ENCODE measurements around the gene MYADML2. TPM values are rescaled to one million over a fixed set of nuclear protein-coding genes. Genes with fewer than 3 reads are reported as not detected.
A peak's percentile ranks its signal among the peaks of the same experiment; 100 is the strongest.

The MYADML2 gene, protein sequence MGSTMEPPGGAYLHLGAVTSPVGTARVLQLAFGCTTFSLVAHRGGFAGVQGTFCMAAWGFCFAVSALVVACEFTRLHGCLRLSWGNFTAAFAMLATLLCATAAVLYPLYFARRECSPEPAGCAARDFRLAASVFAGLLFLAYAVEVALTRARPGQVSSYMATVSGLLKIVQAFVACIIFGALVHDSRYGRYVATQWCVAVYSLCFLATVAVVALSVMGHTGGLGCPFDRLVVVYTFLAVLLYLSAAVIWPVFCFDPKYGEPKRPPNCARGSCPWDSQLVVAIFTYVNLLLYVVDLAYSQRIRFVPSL
- total RNA-seq = not detected

DNA sequence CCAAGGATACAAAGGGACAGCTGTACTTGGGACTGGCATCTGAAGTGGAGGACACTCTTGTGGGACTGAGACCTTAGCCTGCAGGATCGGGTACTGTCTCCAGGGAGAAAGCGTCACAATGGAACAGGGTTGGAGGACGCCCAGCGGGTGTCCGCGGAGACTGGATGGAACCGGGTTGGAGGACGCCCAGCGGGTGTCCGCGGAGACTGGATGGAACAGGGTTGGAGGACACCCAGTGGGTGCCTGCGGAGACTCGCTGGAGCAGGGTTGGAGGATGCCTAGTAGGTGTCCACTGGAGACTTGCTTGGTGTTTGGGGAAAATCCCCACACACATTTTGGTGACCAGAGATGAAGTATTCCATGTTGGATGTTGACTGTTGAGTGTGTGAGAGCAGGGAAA, at the start of gene MYADML2:
Gene MYADML2 (minus strand): TSS at position 45 of the 400 bp plus-strand sequence. CDS start 5,492 bp downstream, outside the sequence.
- Mint-ChIP-seq H3K9me3 (no peaks in the 10 kb centered on the region), H3K4me3 (no peak within 1 kb of the TSS), H3K27ac (no peak within 1 kb of the TSS), H3K4me1 (no peaks in the 10 kb centered on the region), H3K27me3 (no peaks in the 10 kb centered on the region), H3K36me3 (ENCODE audit: low read depth) (no peaks in the 10 kb centered on the region)
- no peak for ATAC-seq (replicated peaks)

DNA sequence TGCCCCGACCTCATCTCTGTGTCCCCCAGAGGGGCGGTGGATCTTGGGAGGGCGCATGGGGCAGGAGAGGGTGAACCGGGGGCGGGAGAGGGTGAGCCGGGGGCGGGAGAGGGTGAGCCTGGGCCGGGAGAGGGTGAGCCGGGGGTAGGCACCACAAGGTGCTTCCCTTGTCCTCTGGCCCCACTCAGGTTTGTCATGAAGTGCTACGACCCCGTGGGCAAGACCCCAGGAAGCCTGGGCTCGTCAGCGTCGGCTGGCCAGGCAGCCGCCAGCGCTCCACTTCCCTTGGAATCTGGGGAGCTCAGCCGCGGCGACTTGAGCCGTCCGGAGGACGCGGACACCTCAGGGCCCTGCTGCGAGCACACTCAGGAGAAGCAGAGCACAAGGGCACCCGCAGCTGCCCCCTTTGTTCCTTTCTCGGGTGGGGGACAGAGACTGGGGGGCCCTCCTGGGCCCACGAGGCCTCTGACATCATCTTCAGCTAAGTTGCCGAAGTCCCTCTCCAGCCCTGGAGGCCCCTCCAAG, 49.3 kb upstream of the MYADML2 start:
- ATAC-seq (replicated peaks) = no peak
- Mint-ChIP-seq H3K4me3 (no peak overlapping the region), H3K27ac (no peak overlapping the region), H3K36me3 (ENCODE audit: low read depth) (no peaks in the 10 kb centered on the region), H3K9me3 (no peaks in the 10 kb centered on the region), H3K27me3 (no peaks in the 10 kb centered on the region), H3K4me1 (no peaks in the 10 kb centered on the region)

DNA sequence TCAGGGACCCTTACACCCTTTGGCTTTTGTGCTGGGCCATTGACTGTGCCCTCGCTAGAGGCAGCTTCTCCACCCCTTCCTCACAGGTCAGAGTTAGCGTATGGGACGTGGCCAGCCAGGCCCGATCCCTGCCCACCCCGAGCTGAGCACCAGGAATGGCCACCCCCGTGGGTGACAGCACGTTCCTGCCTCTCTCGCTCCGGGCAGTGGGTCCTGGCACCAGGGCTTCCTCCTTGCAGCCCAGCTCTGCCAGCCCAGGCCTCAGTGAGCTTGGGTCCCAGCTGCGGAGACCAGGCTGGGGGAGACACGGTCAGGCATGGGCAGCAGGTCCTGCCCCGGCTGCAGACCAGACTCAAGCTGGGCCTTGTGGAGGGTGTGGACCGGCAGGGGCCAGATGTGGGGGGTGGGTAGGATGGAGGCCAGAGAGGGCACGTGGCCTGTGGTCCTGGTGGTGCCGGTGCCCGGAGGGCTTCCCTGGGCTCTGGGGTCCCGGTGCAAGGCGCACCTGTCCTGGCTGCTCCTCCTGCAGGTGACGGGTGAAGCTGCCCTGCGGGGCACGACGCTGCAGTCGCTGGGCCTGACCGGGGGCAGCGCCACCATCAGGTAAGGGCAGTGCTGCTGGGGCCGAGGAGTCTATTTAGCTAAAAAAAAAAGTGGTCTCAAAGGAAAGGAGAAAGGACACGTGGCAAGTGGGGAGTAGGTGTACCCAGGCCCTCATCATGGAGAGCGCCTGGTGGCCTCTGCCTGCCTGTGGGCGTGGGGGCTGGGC, 48.6 kb upstream of the MYADML2 start:
- ATAC-seq (replicated peaks) = no peak
- H3K9me3 Mint-ChIP-seq = no peaks in the 10 kb centered on the region
- H3K4me3 Mint-ChIP-seq = no peak overlapping the region
- H3K27ac Mint-ChIP-seq = no peak overlapping the region
- no peaks in the 10 kb centered on the region for H3K36me3 Mint-ChIP-seq (ENCODE audit: low read depth)
- peaks cover under 1% of the 10 kb centered on the region for H3K4me1 Mint-ChIP-seq
- H3K27me3 Mint-ChIP-seq = no peaks in the 10 kb centered on the region

DNA sequence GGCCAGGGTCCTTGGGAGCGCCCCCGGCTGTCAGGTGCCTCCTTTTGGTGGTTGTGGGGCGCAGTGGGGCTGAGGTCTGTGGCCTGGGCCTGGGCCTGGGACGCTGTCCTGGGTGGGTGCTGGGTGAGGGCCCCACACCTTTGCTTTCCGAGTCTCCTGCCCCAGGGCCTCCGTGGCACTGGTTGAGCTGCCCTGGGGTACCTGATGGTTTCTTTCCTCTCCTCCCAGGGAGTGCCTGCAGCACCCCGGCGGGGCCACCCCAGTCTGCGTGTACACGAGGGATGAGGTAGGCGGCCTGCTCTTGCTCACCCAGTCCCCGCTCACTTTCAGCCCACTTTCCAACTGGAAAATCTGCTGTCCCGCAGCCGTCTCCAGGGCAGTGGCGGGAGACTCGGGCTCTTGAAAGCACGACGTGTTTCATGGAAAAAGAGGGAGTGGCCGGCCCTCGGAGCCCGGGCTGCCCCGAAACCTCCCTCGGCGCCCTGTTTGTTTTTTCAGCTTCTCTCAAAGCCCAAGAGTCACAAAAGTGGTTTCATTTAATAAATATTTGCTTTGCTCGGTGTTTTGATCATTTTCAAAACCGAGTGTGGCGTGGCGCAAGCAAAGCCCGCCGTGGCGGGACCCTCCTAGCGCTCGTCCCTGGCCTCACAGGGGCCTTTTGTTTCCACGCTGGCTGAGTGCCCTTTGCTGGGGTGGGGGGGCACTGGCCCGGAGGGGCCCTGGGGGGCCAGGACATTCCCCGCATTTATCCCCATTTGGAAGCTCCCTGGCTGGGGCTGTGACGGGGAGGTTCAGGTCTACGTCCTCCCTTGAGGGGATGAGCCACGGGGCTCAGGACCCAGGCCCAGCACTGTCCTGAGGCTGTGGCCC, 47.8 kb upstream of the MYADML2 start:
- no peaks in the 10 kb centered on the region for H3K36me3 Mint-ChIP-seq (ENCODE audit: low read depth)
- H3K4me1 Mint-ChIP-seq = peaks cover 4% of the 10 kb centered on the region
- H3K27me3 Mint-ChIP-seq = no peaks in the 10 kb centered on the region
- no peaks in the 10 kb centered on the region for H3K9me3 Mint-ChIP-seq
- H3K4me3 Mint-ChIP-seq = no peak overlapping the region
- ATAC-seq (replicated peaks) = no peak
- H3K27ac Mint-ChIP-seq = no peak overlapping the region

DNA sequence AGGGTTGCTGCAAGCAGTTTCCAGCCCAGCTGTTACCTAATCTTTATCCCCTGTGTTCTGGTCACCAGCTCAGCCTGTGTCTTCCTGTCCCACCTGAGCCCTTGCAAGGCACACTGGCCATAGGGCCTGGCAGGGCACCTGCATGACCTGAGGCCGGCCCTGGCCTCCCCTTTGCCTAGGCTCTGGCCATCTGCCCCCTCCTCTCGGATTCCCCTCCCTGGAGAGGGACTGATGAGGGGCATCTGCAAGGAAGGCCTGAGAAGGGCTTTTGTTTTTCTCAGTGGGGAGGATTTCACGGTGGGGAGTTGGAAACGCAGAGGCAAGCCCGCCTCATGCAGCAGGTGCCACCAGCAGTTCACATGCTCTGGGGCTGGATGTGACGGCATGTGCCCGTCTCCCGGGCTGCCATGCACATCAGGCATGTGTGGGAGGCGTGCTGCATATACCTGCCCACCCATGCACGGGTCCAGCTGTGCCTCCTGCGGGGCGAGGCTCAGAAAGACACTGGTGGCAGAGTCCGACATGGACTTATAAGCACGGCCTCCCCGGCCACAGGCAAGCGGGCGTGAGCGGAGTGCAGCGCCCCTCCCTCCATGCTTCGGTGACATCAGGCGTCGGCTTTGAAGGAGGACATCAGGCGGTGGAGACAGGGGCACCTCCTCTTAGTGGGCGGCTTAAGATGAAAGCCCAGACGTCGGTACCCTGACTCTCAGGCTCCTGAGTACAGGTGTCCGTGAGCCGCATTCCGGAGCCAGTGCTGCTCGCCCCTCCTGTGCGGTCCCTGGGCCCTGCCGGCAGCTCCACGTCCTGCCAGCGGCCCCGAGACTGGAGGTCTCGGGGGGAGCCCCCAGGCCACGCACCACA, 46.9 kb upstream of the MYADML2 start:
- no peak overlapping the region for H3K4me3 Mint-ChIP-seq
- no peaks in the 10 kb centered on the region for H3K36me3 Mint-ChIP-seq (ENCODE audit: low read depth)
- peaks cover 4% of the 10 kb centered on the region for H3K4me1 Mint-ChIP-seq
- no peaks in the 10 kb centered on the region for H3K9me3 Mint-ChIP-seq
- H3K27me3 Mint-ChIP-seq = no peaks in the 10 kb centered on the region
- no peak overlapping the region for H3K27ac Mint-ChIP-seq
- ATAC-seq (replicated peaks) = no peak

DNA sequence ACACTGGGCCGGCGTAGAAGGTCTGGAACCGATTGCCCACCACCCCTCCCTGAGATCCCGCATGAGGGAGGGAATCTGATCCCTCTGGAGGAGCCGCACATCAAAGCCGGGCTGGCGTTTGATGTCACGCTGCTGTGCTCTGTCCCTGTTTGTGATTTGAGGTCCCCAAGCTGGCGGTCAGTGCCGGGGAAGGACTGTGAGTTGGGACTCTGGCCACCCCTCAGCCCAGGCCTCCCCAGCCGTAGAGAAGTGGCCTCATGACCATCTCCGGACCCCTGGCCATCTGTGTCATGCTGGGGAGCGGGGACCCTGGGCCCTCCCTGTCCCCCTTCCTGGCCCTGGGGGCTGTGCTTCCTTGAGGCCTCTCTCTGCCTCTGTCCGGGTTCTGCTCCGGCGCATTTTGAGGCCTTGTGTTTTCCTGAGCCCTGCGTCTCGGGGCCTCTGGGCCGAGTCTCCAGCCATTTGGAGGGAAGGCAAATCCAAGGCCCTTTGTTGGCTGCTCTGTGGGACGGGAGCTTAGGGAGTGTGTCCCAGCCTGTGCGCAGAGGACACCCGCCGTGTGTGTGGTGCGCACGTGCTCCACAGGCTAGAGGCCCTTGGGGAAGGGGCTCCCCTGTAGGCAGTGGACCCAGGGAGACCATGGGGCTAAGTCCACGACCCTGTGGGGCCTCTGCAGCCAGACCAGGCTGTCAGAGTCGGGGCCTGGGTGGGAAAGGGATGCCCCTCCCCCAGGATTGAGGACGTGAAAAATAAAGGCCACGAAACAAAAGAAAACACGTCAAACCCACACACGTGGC, 45.5 kb upstream of the MYADML2 start:
- H3K27me3 Mint-ChIP-seq = no peaks in the 10 kb centered on the region
- H3K4me3 Mint-ChIP-seq = no peak overlapping the region
- no peak for ATAC-seq (replicated peaks)
- no peaks in the 10 kb centered on the region for H3K36me3 Mint-ChIP-seq (ENCODE audit: low read depth)
- H3K4me1 Mint-ChIP-seq = peaks cover 4% of the 10 kb centered on the region
- H3K9me3 Mint-ChIP-seq = no peaks in the 10 kb centered on the region
- H3K27ac Mint-ChIP-seq = no peak overlapping the region

DNA sequence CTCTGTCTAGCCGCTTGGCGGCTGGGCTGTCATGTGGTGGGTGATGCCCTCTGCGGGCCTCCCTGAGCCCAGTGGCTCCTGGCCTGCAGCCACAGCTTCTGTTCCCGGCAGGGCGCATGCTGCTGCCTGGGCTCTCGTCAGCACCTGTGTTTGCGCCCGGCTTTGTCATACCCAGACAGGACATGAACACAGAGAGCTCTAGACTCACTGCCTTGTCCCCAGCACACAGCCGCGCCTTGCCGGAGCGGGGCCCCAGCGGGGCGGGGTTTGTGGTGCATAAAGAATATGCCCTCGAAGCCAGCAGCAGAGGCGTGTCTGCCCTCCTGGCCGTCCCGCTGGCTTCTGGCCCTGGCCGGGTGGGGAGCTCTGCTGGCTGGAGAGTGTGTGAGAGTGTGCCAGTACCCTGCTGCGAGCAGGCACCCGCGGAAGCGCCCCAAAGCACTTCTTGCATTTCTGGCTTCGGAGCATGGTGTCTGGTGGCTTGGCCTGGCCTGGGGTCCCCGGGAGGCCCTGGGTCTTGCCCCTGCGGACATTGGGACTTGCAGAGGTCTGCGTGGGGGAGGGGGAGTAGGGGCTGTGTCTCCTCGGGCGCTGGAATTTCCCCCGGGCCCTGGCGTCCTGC, 44.8 kb upstream of the MYADML2 start:
- no peaks in the 10 kb centered on the region for H3K9me3 Mint-ChIP-seq
- peaks cover 4% of the 10 kb centered on the region for H3K4me1 Mint-ChIP-seq
- H3K36me3 Mint-ChIP-seq (ENCODE audit: low read depth) = peaks cover under 1% of the 10 kb centered on the region

DNA sequence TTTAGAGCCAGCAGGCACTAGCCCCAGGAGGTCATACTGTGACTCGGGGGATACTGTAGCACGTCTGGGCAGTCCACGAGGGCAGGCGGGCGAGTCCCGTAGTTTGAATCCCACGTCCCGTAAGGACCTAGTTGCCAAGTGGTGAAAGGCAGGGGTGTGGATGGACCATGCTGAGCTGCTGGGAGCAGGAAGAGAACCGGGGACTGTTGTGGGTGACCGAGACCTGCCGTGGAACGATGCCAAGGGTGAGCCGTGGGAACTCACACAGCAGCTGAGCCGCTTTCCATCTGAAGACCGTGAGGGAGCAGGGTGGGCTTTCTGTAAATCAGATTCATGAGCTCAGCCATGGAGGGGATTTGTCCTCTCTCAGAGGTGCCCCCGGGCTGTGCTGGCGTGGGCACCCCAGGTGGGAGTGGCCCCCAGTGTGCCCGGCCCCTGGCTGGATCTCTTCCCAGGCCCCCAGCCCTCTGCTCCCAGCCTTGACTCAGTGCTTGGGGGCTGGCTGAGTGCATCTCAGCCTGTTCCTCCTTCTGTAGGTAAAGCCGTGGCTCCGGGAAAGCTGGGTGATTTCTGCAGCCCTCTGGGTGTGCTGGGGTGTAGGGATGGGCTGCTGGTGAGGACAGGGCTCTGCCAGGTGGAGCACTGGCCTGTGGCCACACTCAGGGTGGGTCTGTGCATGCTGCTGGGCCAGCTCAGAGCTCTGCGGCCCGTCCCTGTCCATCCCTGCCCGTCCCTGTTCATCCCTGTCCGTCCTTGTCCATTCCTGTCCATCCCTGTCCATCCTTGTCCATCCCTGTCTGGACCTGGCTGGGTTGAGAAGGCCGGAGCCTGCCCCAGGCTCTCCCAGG, 44.0 kb upstream of the MYADML2 start:
- Mint-ChIP-seq H3K4me3 (no peak overlapping the region), H3K27me3 (no peaks in the 10 kb centered on the region), H3K9me3 (no peaks in the 10 kb centered on the region), H3K27ac (peak overlapping the region; percentile 58), H3K36me3 (ENCODE audit: low read depth) (peaks cover 8% of the 10 kb centered on the region), H3K4me1 (peaks cover 4% of the 10 kb centered on the region)
- ATAC-seq (replicated peaks) = no peak

More for the DNA sequence above, 44.8 kb upstream of the MYADML2 start:
- ATAC-seq (replicated peaks) = no peak
- Mint-ChIP-seq H3K27ac (no peak overlapping the region), H3K27me3 (no peaks in the 10 kb centered on the region), H3K4me3 (no peak overlapping the region)

DNA sequence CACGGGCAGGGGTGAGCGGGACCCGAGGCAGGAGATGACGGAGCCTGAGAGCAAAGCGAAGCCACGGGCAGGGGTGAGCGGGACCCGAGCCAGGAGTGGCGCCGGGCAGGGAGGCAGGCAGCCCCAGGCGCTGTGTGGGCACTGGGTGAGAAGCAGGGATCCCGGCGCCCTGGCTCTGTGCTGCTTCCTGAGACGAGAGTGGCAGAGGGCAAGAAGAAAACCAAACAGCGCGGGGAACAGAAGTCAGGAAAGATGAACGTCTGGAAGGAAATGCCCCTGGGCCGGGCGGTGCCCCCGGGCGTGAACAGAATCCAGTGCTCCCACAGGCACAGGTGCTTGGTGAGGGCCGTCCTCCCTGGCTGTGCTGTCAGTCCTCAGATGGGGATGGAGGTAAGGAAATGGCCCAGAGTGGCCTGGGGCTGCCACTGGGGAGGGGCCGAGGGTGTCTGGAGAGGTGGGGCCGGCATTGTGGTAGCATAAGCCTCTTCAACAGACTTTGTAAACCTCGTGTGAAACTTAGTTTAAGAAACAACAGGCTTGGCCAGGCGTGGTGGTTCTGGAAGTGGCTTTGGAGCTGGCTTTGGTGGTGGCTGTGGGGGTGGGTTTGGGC, 40.2 kb upstream of the MYADML2 start:
- peaks cover 10% of the 10 kb centered on the region for H3K4me1 Mint-ChIP-seq
- H3K4me3 Mint-ChIP-seq = no peak overlapping the region
- H3K36me3 Mint-ChIP-seq (ENCODE audit: low read depth) = peaks cover 35% of the 10 kb centered on the region
- H3K27ac Mint-ChIP-seq = no peak overlapping the region
- no peaks in the 10 kb centered on the region for H3K27me3 Mint-ChIP-seq
- ATAC-seq (replicated peaks) = no peak
- no peaks in the 10 kb centered on the region for H3K9me3 Mint-ChIP-seq

DNA sequence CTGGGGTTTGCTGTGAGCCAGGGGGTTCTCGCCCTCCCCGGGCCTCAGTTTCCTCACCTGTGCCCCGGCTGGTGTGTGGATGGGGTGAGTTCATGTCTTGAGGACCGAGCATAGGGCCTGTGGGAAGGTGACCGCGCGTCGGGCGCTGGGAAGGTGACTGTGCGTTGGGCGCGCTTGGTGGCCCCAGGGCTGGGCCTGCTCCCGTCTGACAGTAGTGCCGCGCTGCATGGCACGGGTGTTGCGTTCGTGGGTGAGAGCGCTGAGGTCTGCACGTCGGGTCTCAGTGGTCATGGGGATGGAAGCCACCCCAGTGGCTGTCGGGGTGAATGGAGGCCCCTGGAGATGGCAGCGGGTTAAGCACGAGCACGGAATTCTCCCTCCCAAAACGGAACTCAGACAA, 39.6 kb upstream of the MYADML2 start:
- Mint-ChIP-seq H3K4me1 (peaks cover 10% of the 10 kb centered on the region), H3K27me3 (no peaks in the 10 kb centered on the region)
- ATAC-seq (replicated peaks) = no peak

DNA sequence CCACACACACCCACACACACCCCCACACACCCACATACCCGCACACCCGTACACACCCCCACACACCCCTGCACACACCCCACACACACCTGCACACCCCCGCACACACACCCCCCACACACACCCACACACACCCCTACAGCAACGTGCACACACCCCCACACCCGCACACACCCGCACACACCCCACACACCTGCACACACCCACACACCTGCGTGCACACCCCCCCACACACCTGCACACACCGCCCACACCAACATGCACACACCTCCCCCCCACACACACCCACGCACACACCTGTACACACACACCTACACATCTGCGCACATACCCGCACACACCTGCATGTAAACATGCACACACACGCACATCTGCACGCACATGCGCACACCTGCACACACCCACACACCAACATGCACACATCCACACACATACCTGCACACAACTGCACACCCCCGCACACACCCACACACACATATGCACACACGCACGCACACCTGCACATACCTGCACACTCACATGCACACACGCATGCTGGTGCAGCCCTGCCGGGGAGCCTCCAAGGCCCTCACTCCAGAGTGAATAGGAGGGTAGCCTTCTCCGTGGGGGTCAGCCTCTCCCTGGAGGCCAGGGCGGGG, 37.9 kb upstream of the MYADML2 start:
- Mint-ChIP-seq H3K27ac (no peak overlapping the region), H3K36me3 (ENCODE audit: low read depth) (peaks cover 35% of the 10 kb centered on the region), H3K27me3 (no peaks in the 10 kb centered on the region), H3K4me1 (peaks cover 9% of the 10 kb centered on the region), H3K4me3 (no peak overlapping the region), H3K9me3 (no peaks in the 10 kb centered on the region)
- no peak for ATAC-seq (replicated peaks)

More for the DNA sequence above, 39.6 kb upstream of the MYADML2 start:
- H3K27ac Mint-ChIP-seq = no peak overlapping the region
- peaks cover 35% of the 10 kb centered on the region for H3K36me3 Mint-ChIP-seq (ENCODE audit: low read depth)
- no peak overlapping the region for H3K4me3 Mint-ChIP-seq
- H3K9me3 Mint-ChIP-seq = no peaks in the 10 kb centered on the region

All from activated T-helper 17 cell treated with anti-CD3 and anti-CD28 coated beads, Interleukin-2, amount 50 U/mL, for 72 hours (primary cell).